Trophoblast cell (in vitro differentiated cells and primary cell): ENCODE measurements around the gene ZNF277.

Experiments used
- DNase-seq, 2 donors: peaks; one replicate each; pipeline ENCODE4 v3.0.0-alpha.2; 2016
- H2AFZ ChIP-seq: 2 replicates; pipeline ENCODE4 v1.6.1; 2013; ENCODE audit warnings: low read length, moderate library complexity, mild to moderate bottlenecking; ENCODE audit not compliant: insufficient read depth, poor library complexity
- H2AK5ac ChIP-seq: 2 replicates; pipeline ENCODE4 v1.6.1; 2013; ENCODE audit warnings: mild to moderate bottlenecking, low read length
- H2BK120ac ChIP-seq: 2 replicates; pipeline ENCODE4 v1.6.1; 2013; ENCODE audit warnings: low read length, mild to moderate bottlenecking, moderate library complexity; ENCODE audit not compliant: insufficient read depth, poor library complexity
- H2BK12ac ChIP-seq: 2 replicates; pipeline ENCODE4 v1.6.1; 2013; ENCODE audit warnings: mild to moderate bottlenecking, low read length, moderate library complexity
- H2BK5ac ChIP-seq: 2 replicates; pipeline ENCODE4 v1.6.1; 2013; ENCODE audit warnings: low read length, low read depth, moderate library complexity, mild to moderate bottlenecking; ENCODE audit not compliant: poor library complexity
- H3K14ac ChIP-seq: 2 replicates; pipeline ENCODE4 v1.6.1; 2013; ENCODE audit warnings: mild to moderate bottlenecking, low read length
- H3K18ac ChIP-seq: 2 replicates; pipeline ENCODE4 v1.6.1; 2013; ENCODE audit warnings: mild to moderate bottlenecking, low read length
- H3K23ac ChIP-seq: 2 replicates; pipeline ENCODE4 v1.6.1; 2013; ENCODE audit warnings: low read length
- H3K27ac ChIP-seq: 2 replicates; pipeline ENCODE4 v1.5.1; 2013; ENCODE audit warnings: low read depth, mild to moderate bottlenecking, inconsistent platforms, low read length, moderate library complexity
- H3K27me3 ChIP-seq: 2 replicates; pipeline ENCODE4 v1.6.1; 2013; ENCODE audit warnings: inconsistent platforms, mild to moderate bottlenecking, low read length, moderate library complexity; ENCODE audit not compliant: insufficient read depth
- H3K36me3 ChIP-seq, 2 experiments: 1 replicate in 1 of 2; 2 replicates in 1 of 2; pipeline ENCODE4 v1.6.1; 2013; ENCODE audit warnings: low read length in 2 of 2, mild to moderate bottlenecking in 2 of 2, moderate library complexity in 1 of 2; ENCODE audit not compliant: insufficient read depth in 2 of 2, control insufficient read depth in 1 of 2
- H3K4ac ChIP-seq: 2 replicates; pipeline ENCODE4 v1.6.1; 2013; ENCODE audit warnings: low read depth, mild to moderate bottlenecking, low read length, moderate library complexity
- H3K4me1 ChIP-seq, 2 experiments: 1 replicate in 1 of 2; 2 replicates in 1 of 2; pipeline ENCODE4 v1.6.1; 2013; ENCODE audit warnings: low read length in 2 of 2, mild to moderate bottlenecking in 2 of 2, moderate library complexity in 1 of 2; ENCODE audit not compliant: insufficient read depth in 2 of 2, control insufficient read depth in 1 of 2
- H3K4me2 ChIP-seq: 2 replicates; pipeline ENCODE4 v1.6.1; 2013; ENCODE audit warnings: inconsistent platforms, mild to moderate bottlenecking, low read length, moderate library complexity
- H3K4me3 ChIP-seq: 2 replicates; pipeline ENCODE4 v1.5.1; 2013; ENCODE audit warnings: mild to moderate bottlenecking, low read depth, low read length, inconsistent platforms
- H3K79me1 ChIP-seq: one replicate; pipeline ENCODE4 v1.6.1; 2013; ENCODE audit warnings: low read length
- H3K79me2 ChIP-seq: 2 replicates; pipeline ENCODE4 v1.6.1; 2013; ENCODE audit warnings: low read length, mild to moderate bottlenecking; ENCODE audit not compliant: control insufficient read depth, insufficient read depth, poor library complexity
- H3K9ac ChIP-seq: 2 replicates; pipeline ENCODE4 v1.6.1; 2013; ENCODE audit warnings: mild to moderate bottlenecking, low read length
- H3K9me3 ChIP-seq: 2 replicates; pipeline ENCODE4 v1.6.1; 2013; ENCODE audit warnings: low read depth, mild to moderate bottlenecking, control low read depth, inconsistent platforms, low read length; ENCODE audit not compliant: insufficient read depth
- H4K12ac ChIP-seq: 2 replicates; pipeline ENCODE4 v1.6.1; 2013; ENCODE audit warnings: low read depth, mild to moderate bottlenecking, low read length, moderate library complexity
- H4K8ac ChIP-seq: 2 replicates; pipeline ENCODE4 v1.6.1; 2013; ENCODE audit warnings: low read depth, mild to moderate bottlenecking, low read length, moderate library complexity
- H4K91ac ChIP-seq: one replicate; pipeline ENCODE4 v1.6.1; 2013; ENCODE audit warnings: low read depth, mild to moderate bottlenecking, low read length, moderate library complexity
- WGBS: extraction: QIAGEN DNeasy Blood & Tissue Kit; methylation state at CpG from one replicate; pipeline ENCODE4 v1.1.7; 2013; ENCODE audit warnings: missing lambda C conversion rate; ENCODE audit not compliant: insufficient read length, insufficient coverage; ENCODE audit errors: extremely low coverage; 5-methylcytosine and 5-hydroxymethylcytosine counted together

The ZNF277 gene

GRCh38 chr7:112205343-112206237, 905 bp upstream of the ZNF277 start:
- Histone ChIP-seq H3K79me2 (peaks cover 13% of the 10 kb centered on the region), H2AK5ac (no peak overlapping the region), H2BK12ac (no peak overlapping the region)

GRCh38 chr7:112206991-112207592, 597 bp downstream of the ZNF277 start:
- no peaks in the 10 kb centered on the region for H3K36me3 ChIP-seq
- DNase-seq: no peak
- H2AFZ ChIP-seq: peak overlapping the region; percentile 97
- H3K4me3 ChIP-seq: peak overlapping the region; percentile 97
- H3K4me1 ChIP-seq: peaks cover 3 to 6% of the 10 kb centered on the region in 2 experiments
- peak overlapping the region; percentile 91 for H3K14ac ChIP-seq
- peak overlapping the region; percentile 38 for H2BK12ac ChIP-seq
- peak overlapping the region; percentile 71 for H4K12ac ChIP-seq
- peak overlapping the region; percentile 91 for H3K4me2 ChIP-seq
- H4K8ac ChIP-seq: peak overlapping the region; percentile 92
- H2AK5ac ChIP-seq: peak overlapping the region; percentile 90
- H3K23ac ChIP-seq: no peak overlapping the region
- H3K27ac ChIP-seq: no peak overlapping the region
- peaks cover 13% of the 10 kb centered on the region for H3K79me1 ChIP-seq
- peak overlapping the region; percentile 74 for H2BK5ac ChIP-seq
- no peaks in the 10 kb centered on the region for H3K9me3 ChIP-seq
- peak overlapping the region; percentile 71 for H2BK120ac ChIP-seq
- H3K9ac ChIP-seq: peak overlapping the region; percentile 88
- no peaks in the 10 kb centered on the region for H3K27me3 ChIP-seq
- WGBS: no CpG with 5 or more reads among the region's 14 CpGs
- peak overlapping the region; percentile 65 for H4K91ac ChIP-seq
- H3K79me2 ChIP-seq: peaks cover 13% of the 10 kb centered on the region
- peak overlapping the region; percentile 92 for H3K4ac ChIP-seq
- peak overlapping the region; percentile 72 for H3K18ac ChIP-seq

More at GRCh38 chr7:112205343-112206237, 905 bp upstream of the ZNF277 start:
- no CpG with 5 or more reads among the region's 69 CpGs for WGBS
- Histone ChIP-seq H3K14ac (peak overlapping the region; percentile 83), H3K4me1 (peaks cover 3 to 6% of the 10 kb centered on the region in 2 experiments), H3K9ac (peak overlapping the region; percentile 41), H3K36me3 (no peaks in the 10 kb centered on the region), H3K27ac (peak overlapping the region; percentile 63), H2BK5ac (peak overlapping the region; percentile 67), H4K12ac (peak overlapping the region; percentile 59), H4K8ac (peak overlapping the region; percentile 39), H3K79me1 (peaks cover 13% of the 10 kb centered on the region), H3K4me2 (peak overlapping the region; percentile 63), H2AFZ (peak overlapping the region; percentile 77), H3K9me3 (no peaks in the 10 kb centered on the region), H3K23ac (no peak overlapping the region), H3K4ac (peak overlapping the region; percentile 11), H2BK120ac (peak overlapping the region; percentile 61), H4K91ac (peak overlapping the region; percentile 45), H3K27me3 (no peaks in the 10 kb centered on the region), H3K4me3 (peak overlapping the region; percentile 88), H3K18ac (peak overlapping the region; percentile 89)
- DNase-seq: no peak

GRCh38 chr7:112207765-112208164, 1.3 kb downstream of the ZNF277 start:
- H4K8ac ChIP-seq: no peak overlapping the region
- H3K4ac ChIP-seq: no peak overlapping the region
- no peak overlapping the region for H3K18ac ChIP-seq
- no peak overlapping the region for H4K91ac ChIP-seq
- WGBS: no CpG with 5 or more reads among the region's 6 CpGs
- no peak overlapping the region for H2BK5ac ChIP-seq
- no peak for DNase-seq
- no peak overlapping the region for H3K4me2 ChIP-seq
- H3K14ac ChIP-seq: no peak overlapping the region
- H3K79me1 ChIP-seq: peaks cover 13% of the 10 kb centered on the region
- no peaks in the 10 kb centered on the region for H3K36me3 ChIP-seq
- H3K9me3 ChIP-seq: no peaks in the 10 kb centered on the region
- no peak overlapping the region for H2AK5ac ChIP-seq
- no peaks in the 10 kb centered on the region for H3K27me3 ChIP-seq
- H2BK120ac ChIP-seq: no peak overlapping the region
- H2BK12ac ChIP-seq: no peak overlapping the region
- no peak overlapping the region for H3K23ac ChIP-seq
- no peak overlapping the region for H3K27ac ChIP-seq
- H3K79me2 ChIP-seq: peaks cover 13% of the 10 kb centered on the region
- H3K9ac ChIP-seq: no peak overlapping the region
- H2AFZ ChIP-seq: no peak overlapping the region
- H4K12ac ChIP-seq: no peak overlapping the region
- no peak overlapping the region for H3K4me3 ChIP-seq
- peaks cover 3 to 6% of the 10 kb centered on the region in 2 experiments for H3K4me1 ChIP-seq

GRCh38 chr7:112211348-112211907, 4.9 kb downstream of the ZNF277 start:
- Histone ChIP-seq H2AK5ac (no peak overlapping the region), H4K8ac (no peak overlapping the region), H3K4me2 (no peak overlapping the region), H3K14ac (no peak overlapping the region), H3K27me3 (no peaks in the 10 kb centered on the region), H3K27ac (no peak overlapping the region), H3K9ac (no peak overlapping the region), H3K23ac (peak overlapping the region; percentile 74), H4K91ac (no peak overlapping the region), H4K12ac (no peak overlapping the region), H3K4me1 (no peaks in the 10 kb centered on the region), H3K9me3 (no peaks in the 10 kb centered on the region), H3K18ac (no peak overlapping the region), H3K79me1 (peaks cover 5% of the 10 kb centered on the region), H2BK12ac (no peak overlapping the region), H2BK120ac (no peak overlapping the region), H3K79me2 (peaks cover 7% of the 10 kb centered on the region), H3K4ac (no peak overlapping the region), H2AFZ (no peak overlapping the region), H3K4me3 (no peak overlapping the region), H3K36me3 (no peaks in the 10 kb centered on the region), H2BK5ac (no peak overlapping the region)
- DNase-seq: peak in 1 of 2 donors; percentile 55
- no CpG with 5 or more reads among the region's 1 CpG for WGBS
